ENCODE data around the gene RSPH3.
"Not testable (repeated sequence)": the region's sequence is repeated elsewhere in the genome, so short reads cannot be mapped to it uniquely, and the experiment has no call there.

RSPH3 gene

GRCh38 chr6:158999666-159000403 is at the start of gene RSPH3:
TSS of gene RSPH3 (minus strand) at chr6:159000202. CDS start at chr6:158999550, 652 bp downstream.
- peak; percentile 98 for DNase-seq (ENCODE audit: low spot score)

GRCh38 chr6:159047891-159048685 is 48.1 kb upstream of the RSPH3 start:
- DNase-seq (ENCODE audit: low spot score), result no peak

GRCh38 chr6:159045801-159046200 is 45.8 kb upstream of the RSPH3 start:
- no peak for DNase-seq (ENCODE audit: low spot score)

GRCh38 chr6:159044899-159045727 is 45.1 kb upstream of the RSPH3 start, which contains the start of gene TAGAP:
TSS of gene TAGAP (minus strand) at chr6:159044991. CDS start at chr6:159044146, 845 bp downstream.
- DNase-seq (ENCODE audit: low spot score), result peak; percentile 66

- DNase-seq (ENCODE audit: low spot score), result no peak
These were observed 43.9 kb upstream of the RSPH3 start for GRCh38 chr6:159043947-159044346.

- no peak for DNase-seq (ENCODE audit: low spot score)
These were observed 43.2 kb upstream of the RSPH3 start for GRCh38 chr6:159043251-159043650.

GRCh38 chr6:159042826-159043181 is 42.8 kb upstream of the RSPH3 start:
- DNase-seq (ENCODE audit: low spot score), result no peak

GRCh38 chr6:159042003-159042825 is 42.2 kb upstream of the RSPH3 start:
- peak; percentile 89 for DNase-seq (ENCODE audit: low spot score)

- no peak for DNase-seq (ENCODE audit: low spot score)
These were observed 41.2 kb upstream of the RSPH3 start for GRCh38 chr6:159041181-159041580.

- no peak for DNase-seq (ENCODE audit: low spot score)
These were observed 39.9 kb upstream of the RSPH3 start for GRCh38 chr6:159039885-159040258.

- DNase-seq (ENCODE audit: low spot score), result peak; percentile 64
These were observed 39.2 kb upstream of the RSPH3 start for GRCh38 chr6:159038914-159039884.

- DNase-seq (ENCODE audit: low spot score), result not testable (repeated sequence)
These were observed 38.3 kb upstream of the RSPH3 start for GRCh38 chr6:159038318-159038717.

- DNase-seq (ENCODE audit: low spot score), result peak; percentile 62
These were observed 37.8 kb upstream of the RSPH3 start for GRCh38 chr6:159037756-159038290.

GRCh38 chr6:159036673-159037072 is 36.7 kb upstream of the RSPH3 start:
- DNase-seq (ENCODE audit: low spot score), result no peak

GRCh38 chr6:159035891-159036290 is 35.9 kb upstream of the RSPH3 start:
- DNase-seq (ENCODE audit: low spot score), result no peak

- DNase-seq (ENCODE audit: low spot score), result no peak
These were observed 33.4 kb upstream of the RSPH3 start for GRCh38 chr6:159033160-159034049.

- no peak for DNase-seq (ENCODE audit: low spot score)
These were observed 31.8 kb upstream of the RSPH3 start for GRCh38 chr6:159031846-159032245.

- no peak for DNase-seq (ENCODE audit: low spot score)
These were observed 30.2 kb upstream of the RSPH3 start for GRCh38 chr6:159030168-159030567.

GRCh38 chr6:159025224-159025623 is 25.2 kb upstream of the RSPH3 start:
- DNase-seq (ENCODE audit: low spot score), result not testable (repeated sequence)
